ENCODE measurements around the gene MOK. TPM values are rescaled to one million over a fixed set of nuclear protein-coding genes. Genes with fewer than 3 reads are reported as not detected.
A peak's percentile ranks its signal among the peaks of the same experiment; 100 is the strongest.
"Not testable (repeated sequence)": the region's sequence is repeated elsewhere in the genome, so short reads cannot be mapped to it uniquely, and the experiment has no call there.

MOK gene
- total RNA-seq, 2 donors from 2014 or later = 4.8 to 6.9 TPM

DNA sequence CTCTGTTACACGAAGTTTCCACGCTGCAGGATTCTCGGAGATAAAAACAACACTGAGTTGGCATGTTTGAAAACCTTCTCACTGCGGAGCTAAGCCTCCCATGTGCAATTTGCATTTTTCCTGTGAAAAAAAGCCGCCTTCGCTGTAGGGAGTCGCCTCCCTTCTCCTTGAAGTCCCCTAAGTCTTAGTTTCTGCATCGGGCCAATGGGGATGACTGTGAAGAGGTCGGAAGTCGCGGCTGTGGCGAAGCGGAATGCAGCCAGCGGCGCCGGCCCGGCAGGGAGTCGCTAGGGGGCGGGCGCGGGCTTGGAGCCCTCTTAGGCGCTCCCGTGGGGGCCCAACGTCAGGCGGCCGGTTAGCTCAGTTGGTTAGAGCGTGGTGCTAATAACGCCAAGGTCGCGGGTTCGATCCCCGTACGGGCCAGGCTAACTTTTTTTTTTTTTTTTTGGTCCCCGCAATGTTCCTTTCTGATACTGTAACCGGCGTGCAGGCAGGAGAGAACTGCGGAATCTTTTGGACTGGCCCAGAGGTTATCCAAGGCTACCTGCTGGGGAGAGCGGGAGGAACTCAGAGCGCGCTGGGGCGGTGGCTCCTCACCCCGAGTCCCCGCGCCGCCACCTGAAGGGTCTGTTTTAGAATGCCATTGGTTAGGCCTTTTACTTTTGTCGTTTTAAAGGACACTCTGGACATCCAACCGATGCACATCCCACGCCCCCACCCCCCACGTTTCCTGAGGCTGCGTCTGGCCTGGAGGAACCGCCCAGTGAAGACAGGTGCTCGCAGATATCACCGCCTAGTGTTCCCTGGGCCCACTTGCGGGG, 12.0 kb upstream of the MOK start:
- peak; percentile 94 for DNase-seq
- Histone ChIP-seq H3K4me1 (peaks cover 7% of the 10 kb centered on the region), H3K9ac (ENCODE audit: low read depth in 2 of 2, low read length in 2 of 2) (peak overlapping the region; percentile 62 to 89), H3K27ac (peak overlapping the region; percentile 88), H3K36me3 (no peaks in the 10 kb centered on the region), H3K4me3 (peak overlapping the region; percentile 51), H3K9me3 (no peaks in the 10 kb centered on the region), H3K27me3 (no peaks in the 10 kb centered on the region)
- intact Hi-C loops (cut with DNase I) = loop anchor here (10.0 kb wide), 1 partner anchor 352 kb away; the partner anchor contains the start of gene DYNC1H1
- TF ChIP-seq, protein P1, sequence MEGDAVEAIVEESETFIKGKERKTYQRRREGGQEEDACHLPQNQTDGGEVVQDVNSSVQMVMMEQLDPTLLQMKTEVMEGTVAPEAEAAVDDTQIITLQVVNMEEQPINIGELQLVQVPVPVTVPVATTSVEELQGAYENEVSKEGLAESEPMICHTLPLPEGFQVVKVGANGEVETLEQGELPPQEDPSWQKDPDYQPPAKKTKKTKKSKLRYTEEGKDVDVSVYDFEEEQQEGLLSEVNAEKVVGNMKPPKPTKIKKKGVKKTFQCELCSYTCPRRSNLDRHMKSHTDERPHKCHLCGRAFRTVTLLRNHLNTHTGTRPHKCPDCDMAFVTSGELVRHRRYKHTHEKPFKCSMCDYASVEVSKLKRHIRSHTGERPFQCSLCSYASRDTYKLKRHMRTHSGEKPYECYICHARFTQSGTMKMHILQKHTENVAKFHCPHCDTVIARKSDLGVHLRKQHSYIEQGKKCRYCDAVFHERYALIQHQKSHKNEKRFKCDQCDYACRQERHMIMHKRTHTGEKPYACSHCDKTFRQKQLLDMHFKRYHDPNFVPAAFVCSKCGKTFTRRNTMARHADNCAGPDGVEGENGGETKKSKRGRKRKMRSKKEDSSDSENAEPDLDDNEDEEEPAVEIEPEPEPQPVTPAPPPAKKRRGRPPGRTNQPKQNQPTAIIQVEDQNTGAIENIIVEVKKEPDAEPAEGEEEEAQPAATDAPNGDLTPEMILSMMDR (IDR thresholded peaks at IDR 0.05) = peak; percentile 51

GRCh38 chr14:102316338-102316742, 11.4 kb upstream of the MOK start:
- Histone ChIP-seq H3K9ac (ENCODE audit: low read depth in 2 of 2, low read length in 2 of 2) (peak overlapping the region; percentile 39 to 87), H3K4me3 (peak overlapping the region; percentile 51), H3K36me3 (no peaks in the 10 kb centered on the region), H3K4me1 (peaks cover 7% of the 10 kb centered on the region), H3K27me3 (no peaks in the 10 kb centered on the region), H3K27ac (peak overlapping the region; percentile 75), H3K9me3 (no peaks in the 10 kb centered on the region)
- DNase-seq = peak; percentile 70
- intact Hi-C loops (cut with DNase I) = loop anchor here (10.0 kb wide), 1 partner anchor 352 kb away; the partner anchor contains the start of gene DYNC1H1
- TF ChIP-seq, protein P1 (IDR thresholded peaks at IDR 0.05) = no peak

DNA sequence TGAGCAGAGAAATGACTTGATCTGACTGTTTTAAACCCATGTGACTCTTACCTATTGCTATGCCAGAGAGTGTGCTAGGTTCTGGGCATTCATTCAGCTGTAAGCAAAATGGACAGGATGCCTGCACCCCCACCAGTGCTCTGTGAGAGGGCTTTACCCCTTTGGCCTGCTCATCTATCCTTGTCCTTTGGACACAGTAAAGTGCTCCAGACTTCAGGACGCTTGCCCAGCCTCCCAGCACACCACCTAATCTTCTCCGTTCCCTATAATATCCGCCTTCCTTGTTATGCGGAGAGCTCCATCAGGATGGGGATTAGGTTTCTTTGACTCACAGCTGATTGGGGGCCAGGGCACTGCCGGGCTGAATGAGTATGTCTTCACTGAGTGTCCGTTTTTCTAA, 10.2 kb upstream of the MOK start:
- H3K27ac ChIP-seq = no peak overlapping the region
- H3K4me1 ChIP-seq = peaks cover 3% of the 10 kb centered on the region
- H3K27me3 ChIP-seq = no peaks in the 10 kb centered on the region
- peak overlapping the region in 1 of 2 donors; percentile 4 for H3K9ac ChIP-seq (ENCODE audit: low read depth in 2 of 2, low read length in 2 of 2)
- no peaks in the 10 kb centered on the region for H3K9me3 ChIP-seq
- intact Hi-C loops (cut with DNase I) = loop anchor here (2.0 to 10.0 kb wide), 2 partner anchors 80 to 350 kb away; partner anchors contain the start of gene DYNC1H1
- no peaks in the 10 kb centered on the region for H3K36me3 ChIP-seq
- DNase-seq = no peak
- H3K4me3 ChIP-seq = no peak overlapping the region
- TF ChIP-seq, protein P1 (IDR thresholded peaks at IDR 0.05) = no peak

DNA sequence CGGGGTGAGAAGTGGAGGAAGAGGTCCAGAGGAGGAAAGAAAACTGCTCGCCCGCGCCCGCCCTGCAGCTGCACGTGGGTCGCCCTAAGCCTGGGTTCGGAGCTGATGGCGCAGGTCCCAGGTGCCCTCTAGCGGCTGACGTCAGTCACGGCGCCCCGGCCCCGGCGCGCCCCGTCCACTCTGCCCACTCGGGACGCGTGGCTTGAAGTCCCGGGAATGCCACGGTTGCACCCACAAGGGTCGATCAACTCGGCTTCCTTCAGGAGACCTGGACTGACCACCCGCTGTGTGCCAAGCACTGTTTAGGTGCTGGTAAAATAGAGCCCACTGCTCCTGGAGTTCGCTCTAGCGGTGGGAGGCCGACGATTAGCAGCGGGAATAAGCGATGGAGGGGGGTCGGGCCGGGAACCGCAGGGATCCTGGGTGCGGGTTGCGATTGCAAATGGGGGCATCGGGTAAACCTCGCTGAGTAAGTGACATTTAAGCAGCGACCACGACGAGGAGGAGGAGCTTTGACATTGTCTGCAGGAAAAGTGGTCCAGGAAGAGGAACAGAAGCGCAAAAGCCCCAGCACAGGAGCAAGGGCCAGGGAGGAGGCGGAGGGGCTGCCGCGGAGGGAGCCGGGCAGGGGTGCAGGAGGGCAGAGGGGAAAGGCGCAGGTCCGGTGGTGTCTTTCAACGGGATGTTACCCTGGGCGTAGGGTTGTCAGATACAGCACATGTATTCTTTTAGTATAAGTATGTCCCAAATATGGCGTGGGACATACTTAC, 9.5 kb upstream of the MOK start:
- Histone ChIP-seq H3K4me3 (peak overlapping the region; percentile 49), H3K4me1 (peaks cover 3% of the 10 kb centered on the region), H3K36me3 (no peaks in the 10 kb centered on the region), H3K9me3 (no peaks in the 10 kb centered on the region), H3K9ac (ENCODE audit: low read depth in 2 of 2, low read length in 2 of 2) (peak overlapping the region; percentile 16 to 68), H3K27ac (no peak overlapping the region), H3K27me3 (no peaks in the 10 kb centered on the region)
- TF ChIP-seq, protein P1 (IDR thresholded peaks at IDR 0.05) = peak; percentile 98
- DNase-seq = peak; percentile 88
- intact Hi-C loops (cut with DNase I) = loop anchor here (2.0 to 10.0 kb wide), 2 partner anchors 80 to 350 kb away; partner anchors contain the start of gene DYNC1H1

DNA sequence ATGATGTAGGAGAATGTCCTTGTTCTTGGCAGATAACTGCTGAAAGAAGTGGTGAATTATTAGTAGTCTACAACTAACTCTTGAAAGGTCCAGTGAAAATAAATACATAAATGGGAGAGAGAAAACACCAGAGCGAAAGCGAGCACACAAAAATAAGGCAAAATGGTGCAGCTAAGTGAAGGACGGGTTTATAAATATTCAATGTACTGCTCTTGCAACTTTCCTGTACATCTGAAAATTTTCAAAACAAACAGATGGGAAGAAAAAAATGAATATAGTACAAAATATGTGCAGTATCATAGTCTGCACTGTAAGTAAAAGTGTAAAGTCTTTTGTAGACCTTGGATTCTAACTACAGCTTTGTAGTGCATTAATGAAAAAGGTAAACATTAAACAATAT, 1.3 kb downstream of the MOK start:
- Histone ChIP-seq H3K9ac (ENCODE audit: low read depth in 2 of 2, low read length in 2 of 2) (no peak overlapping the region), H3K4me1 (no peaks in the 10 kb centered on the region), H3K27ac (no peak overlapping the region), H3K36me3 (no peaks in the 10 kb centered on the region), H3K9me3 (no peaks in the 10 kb centered on the region), H3K27me3 (no peaks in the 10 kb centered on the region), H3K4me3 (no peak overlapping the region)
- intact Hi-C loops (cut with DNase I) = loop anchor here (10.0 kb wide), 1 partner anchor 139 kb away; no protein-coding TSS in a partner anchor
- TF ChIP-seq, protein P1 (IDR thresholded peaks at IDR 0.05) = no peak
- DNase-seq = no peak

DNA sequence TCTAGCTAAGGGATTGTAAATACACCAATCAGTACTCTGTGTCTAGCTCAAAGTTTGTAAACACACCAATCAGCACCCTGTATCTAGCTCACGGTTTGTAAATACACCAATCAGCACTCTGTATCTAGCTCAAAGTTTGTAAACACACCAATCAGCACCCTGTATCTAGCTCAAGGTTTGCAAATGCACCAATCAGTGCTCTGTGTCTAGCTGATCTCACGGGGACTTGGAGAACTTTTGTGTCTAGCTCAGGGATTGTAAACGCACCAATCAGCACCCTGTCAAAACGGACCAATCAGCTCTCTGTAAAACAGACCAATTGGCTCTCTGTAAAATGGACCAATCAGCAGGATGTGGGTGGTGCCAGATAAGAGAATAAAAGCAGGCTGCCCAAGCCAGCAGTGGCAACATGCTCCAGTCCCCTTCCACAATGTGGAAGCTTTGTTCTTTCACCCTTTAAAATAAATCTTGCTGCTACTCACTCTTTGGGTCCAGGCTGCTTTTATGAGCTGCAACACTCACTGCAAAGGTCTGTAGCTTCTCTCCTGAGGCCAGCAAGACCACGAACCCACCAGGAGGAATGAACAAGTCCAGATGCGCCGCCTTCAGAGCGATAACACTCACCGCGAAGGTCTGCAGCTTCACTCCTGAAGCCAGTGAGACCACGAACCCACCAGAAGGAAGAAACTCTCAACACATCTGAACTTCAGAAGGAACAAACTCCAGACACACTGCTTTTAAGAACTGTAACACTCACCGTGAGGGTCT, 6.5 kb downstream of the MOK start:
- H3K4me3 ChIP-seq; H3K27ac ChIP-seq; H3K9me3 ChIP-seq; DNase-seq; H3K36me3 ChIP-seq; H3K9ac ChIP-seq (ENCODE audit: low read depth in 2 of 2, low read length in 2 of 2); H3K4me1 ChIP-seq; H3K27me3 ChIP-seq; intact Hi-C loops (cut with DNase I): not testable (repeated sequence)
